Measurements from ENCODE around the gene HFM1.

The HFM1 gene

GRCh38 chr1:91243171-91243570 is 161.5 kb downstream of the HFM1 start:
- DNase-seq, result no peak

GRCh38 chr1:91234181-91234580 is 170.5 kb downstream of the HFM1 start:
- DNase-seq, result no peak

- DNase-seq, result no peak
Observed at GRCh38 chr1:91226741-91227140, 177.9 kb downstream of the HFM1 start.

- DNase-seq, result no peak
Observed at GRCh38 chr1:91224878-91225277, 179.8 kb downstream of the HFM1 start.

GRCh38 chr1:91221017-91221416 is 183.6 kb downstream of the HFM1 start:
- no peak for DNase-seq

- no peak for DNase-seq
Observed at GRCh38 chr1:91217911-91218310, 186.7 kb downstream of the HFM1 start.
